ENCODE results near the gene TIFAB. TPM values are rescaled to one million over a fixed set of nuclear protein-coding genes. Genes with fewer than 3 reads are reported as not detected.

The TIFAB gene
- total and polyA plus RNA-seq, 2 experiments from 2014 or later = not detected

DNA sequence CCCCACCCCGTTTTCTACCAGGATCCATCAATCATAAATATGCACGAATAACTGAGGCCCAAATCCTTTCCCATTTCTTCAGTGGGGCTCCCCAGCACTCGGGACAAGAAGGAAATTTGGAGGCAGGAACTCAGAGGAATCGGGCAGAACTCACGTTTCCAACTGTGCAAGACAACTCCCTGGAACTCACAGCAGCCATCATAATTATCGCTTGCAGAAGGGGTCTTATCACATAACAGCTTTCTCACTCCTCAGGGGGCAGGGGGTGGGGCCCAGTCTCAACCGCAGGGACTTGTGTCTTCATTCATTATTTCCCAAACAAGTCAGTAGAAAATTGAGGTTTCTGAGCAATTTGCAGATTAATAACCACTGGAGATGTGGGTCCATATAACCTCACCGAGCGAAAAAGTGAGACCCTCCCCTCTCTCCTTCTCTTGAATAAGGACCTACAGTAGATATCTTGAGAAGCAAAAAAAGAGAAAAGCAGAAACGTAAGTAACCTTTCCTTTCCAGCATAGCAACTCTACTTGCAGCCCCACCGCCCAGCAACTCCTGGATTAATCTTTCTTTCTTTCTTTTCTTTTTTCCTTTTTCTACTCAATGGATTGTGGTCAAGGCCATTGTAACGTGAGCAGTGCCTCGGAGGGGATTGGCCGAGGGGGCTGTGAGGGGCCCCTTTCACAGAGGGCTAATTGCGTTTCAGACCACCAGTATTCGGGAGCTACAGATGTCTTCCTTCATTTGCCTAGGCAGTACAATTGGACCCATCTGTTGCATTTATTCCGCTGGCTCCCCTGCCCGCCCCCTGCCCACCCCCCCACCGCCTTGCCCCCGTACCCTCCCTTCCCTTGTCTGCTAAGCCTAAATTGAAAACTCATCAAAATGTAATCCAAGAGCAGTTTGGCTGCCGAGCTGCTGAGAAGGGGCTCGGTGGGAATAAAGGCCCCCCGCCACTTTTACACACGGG, 24.7 kb upstream of the TIFAB start:
- Histone ChIP-seq H4K20me1 (replicated peaks; ENCODE audit: insufficient read depth) (0 out of 2 replicates have a peak, but pooled peaks cover 6% of the 10 kb centered on the region), H3F3A (replicated peaks; ENCODE audit: low read depth) (no peaks in the 10 kb centered on the region), H3K27ac (ENCODE audit: low read depth) (no peak overlapping the region), H3K79me2 (replicated peaks; ENCODE audit: insufficient read depth) (no peaks in the 10 kb centered on the region), H3K4me2 (no peak overlapping the region), H2AFZ (no peak overlapping the region), H3K4me3 (no peak overlapping the region), H3K36me3 (ENCODE audit: insufficient read depth) (no peaks in the 10 kb centered on the region), H3K27me3 (ENCODE audit: insufficient read depth) (peaks cover 75% of the 10 kb centered on the region), H3K4me1 (ENCODE audit: insufficient read depth) (peaks cover 7% of the 10 kb centered on the region), H3K9me2 (ENCODE audit: insufficient read depth) (no peaks in the 10 kb centered on the region)
- DNase-seq (ENCODE audit: low spot score) = no peak
- H3K4me1 Mint-ChIP-seq = peaks cover 21% of the 10 kb centered on the region
- TF ChIP-seq EZH2 (IDR thresholded peaks at IDR 0.05; ENCODE audit: low read depth, unreplicated experiment) = no peak
- TF ChIP-seq, protein P1, sequence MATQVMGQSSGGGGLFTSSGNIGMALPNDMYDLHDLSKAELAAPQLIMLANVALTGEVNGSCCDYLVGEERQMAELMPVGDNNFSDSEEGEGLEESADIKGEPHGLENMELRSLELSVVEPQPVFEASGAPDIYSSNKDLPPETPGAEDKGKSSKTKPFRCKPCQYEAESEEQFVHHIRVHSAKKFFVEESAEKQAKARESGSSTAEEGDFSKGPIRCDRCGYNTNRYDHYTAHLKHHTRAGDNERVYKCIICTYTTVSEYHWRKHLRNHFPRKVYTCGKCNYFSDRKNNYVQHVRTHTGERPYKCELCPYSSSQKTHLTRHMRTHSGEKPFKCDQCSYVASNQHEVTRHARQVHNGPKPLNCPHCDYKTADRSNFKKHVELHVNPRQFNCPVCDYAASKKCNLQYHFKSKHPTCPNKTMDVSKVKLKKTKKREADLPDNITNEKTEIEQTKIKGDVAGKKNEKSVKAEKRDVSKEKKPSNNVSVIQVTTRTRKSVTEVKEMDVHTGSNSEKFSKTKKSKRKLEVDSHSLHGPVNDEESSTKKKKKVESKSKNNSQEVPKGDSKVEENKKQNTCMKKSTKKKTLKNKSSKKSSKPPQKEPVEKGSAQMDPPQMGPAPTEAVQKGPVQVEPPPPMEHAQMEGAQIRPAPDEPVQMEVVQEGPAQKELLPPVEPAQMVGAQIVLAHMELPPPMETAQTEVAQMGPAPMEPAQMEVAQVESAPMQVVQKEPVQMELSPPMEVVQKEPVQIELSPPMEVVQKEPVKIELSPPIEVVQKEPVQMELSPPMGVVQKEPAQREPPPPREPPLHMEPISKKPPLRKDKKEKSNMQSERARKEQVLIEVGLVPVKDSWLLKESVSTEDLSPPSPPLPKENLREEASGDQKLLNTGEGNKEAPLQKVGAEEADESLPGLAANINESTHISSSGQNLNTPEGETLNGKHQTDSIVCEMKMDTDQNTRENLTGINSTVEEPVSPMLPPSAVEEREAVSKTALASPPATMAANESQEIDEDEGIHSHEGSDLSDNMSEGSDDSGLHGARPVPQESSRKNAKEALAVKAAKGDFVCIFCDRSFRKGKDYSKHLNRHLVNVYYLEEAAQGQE (IDR thresholded peaks at IDR 0.05; ENCODE audit: unreplicated experiment) = no peak
- TF ChIP-seq, protein P2, sequence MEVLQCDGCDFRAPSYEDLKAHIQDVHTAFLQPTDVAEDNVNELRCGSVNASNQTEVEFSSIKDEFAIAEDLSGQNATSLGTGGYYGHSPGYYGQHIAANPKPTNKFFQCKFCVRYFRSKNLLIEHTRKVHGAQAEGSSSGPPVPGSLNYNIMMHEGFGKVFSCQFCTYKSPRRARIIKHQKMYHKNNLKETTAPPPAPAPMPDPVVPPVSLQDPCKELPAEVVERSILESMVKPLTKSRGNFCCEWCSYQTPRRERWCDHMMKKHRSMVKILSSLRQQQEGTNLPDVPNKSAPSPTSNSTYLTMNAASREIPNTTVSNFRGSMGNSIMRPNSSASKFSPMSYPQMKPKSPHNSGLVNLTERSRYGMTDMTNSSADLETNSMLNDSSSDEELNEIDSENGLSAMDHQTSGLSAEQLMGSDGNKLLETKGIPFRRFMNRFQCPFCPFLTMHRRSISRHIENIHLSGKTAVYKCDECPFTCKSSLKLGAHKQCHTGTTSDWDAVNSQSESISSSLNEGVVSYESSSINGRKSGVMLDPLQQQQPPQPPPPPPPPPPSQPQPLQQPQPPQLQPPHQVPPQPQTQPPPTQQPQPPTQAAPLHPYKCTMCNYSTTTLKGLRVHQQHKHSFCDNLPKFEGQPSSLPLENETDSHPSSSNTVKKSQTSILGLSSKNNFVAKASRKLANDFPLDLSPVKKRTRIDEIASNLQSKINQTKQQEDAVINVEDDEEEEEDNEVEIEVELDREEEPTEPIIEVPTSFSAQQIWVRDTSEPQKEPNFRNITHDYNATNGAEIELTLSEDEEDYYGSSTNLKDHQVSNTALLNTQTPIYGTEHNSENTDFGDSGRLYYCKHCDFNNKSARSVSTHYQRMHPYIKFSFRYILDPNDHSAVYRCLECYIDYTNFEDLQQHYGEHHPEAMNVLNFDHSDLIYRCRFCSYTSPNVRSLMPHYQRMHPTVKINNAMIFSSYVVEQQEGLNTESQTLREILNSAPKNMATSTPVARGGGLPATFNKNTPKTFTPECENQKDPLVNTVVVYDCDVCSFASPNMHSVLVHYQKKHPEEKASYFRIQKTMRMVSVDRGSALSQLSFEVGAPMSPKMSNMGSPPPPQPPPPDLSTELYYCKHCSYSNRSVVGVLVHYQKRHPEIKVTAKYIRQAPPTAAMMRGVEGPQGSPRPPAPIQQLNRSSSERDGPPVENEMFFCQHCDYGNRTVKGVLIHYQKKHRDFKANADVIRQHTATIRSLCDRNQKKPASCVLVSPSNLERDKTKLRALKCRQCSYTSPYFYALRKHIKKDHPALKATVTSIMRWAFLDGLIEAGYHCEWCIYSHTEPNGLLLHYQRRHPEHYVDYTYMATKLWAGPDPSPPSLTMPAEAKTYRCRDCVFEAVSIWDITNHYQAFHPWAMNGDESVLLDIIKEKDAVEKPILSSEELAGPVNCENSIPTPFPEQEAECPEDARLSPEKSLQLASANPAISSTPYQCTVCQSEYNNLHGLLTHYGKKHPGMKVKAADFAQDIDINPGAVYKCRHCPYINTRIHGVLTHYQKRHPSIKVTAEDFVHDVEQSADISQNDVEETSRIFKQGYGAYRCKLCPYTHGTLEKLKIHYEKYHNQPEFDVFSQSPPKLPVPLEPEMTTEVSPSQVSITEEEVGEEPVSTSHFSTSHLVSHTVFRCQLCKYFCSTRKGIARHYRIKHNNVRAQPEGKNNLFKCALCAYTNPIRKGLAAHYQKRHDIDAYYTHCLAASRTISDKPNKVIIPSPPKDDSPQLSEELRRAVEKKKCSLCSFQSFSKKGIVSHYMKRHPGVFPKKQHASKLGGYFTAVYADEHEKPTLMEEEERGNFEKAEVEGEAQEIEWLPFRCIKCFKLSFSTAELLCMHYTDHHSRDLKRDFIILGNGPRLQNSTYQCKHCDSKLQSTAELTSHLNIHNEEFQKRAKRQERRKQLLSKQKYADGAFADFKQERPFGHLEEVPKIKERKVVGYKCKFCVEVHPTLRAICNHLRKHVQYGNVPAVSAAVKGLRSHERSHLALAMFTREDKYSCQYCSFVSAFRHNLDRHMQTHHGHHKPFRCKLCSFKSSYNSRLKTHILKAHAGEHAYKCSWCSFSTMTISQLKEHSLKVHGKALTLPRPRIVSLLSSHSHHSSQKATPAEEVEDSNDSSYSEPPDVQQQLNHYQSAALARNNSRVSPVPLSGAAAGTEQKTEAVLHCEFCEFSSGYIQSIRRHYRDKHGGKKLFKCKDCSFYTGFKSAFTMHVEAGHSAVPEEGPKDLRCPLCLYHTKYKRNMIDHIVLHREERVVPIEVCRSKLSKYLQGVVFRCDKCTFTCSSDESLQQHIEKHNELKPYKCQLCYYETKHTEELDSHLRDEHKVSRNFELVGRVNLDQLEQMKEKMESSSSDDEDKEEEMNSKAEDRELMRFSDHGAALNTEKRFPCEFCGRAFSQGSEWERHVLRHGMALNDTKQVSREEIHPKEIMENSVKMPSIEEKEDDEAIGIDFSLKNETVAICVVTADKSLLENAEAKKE (CRISPR knock-in tag; IDR thresholded peaks at IDR 0.05) = no peak
- no peak for TF ChIP-seq POLR2AphosphoS5 (IDR thresholded peaks at IDR 0.05; ENCODE audit: low read depth)
- peak; percentile 10; the same call in 2 of the 3 replicates for ATAC-seq
- H3K9me3 Mint-ChIP-seq = no peaks in the 10 kb centered on the region
- no peak overlapping the region for H3K27ac Mint-ChIP-seq
- no peak overlapping the region for H3K4me3 Mint-ChIP-seq
- peaks cover 27% of the 10 kb centered on the region for H3K27me3 Mint-ChIP-seq (ENCODE audit: insufficient read depth, low read depth, poor library complexity)
- no peaks in the 10 kb centered on the region for H3K36me3 Mint-ChIP-seq (ENCODE audit: low read depth)

Measured in GM23338 (cell line).